Measurements from ENCODE around the gene ZMYND11. TPM values are rescaled to one million over a fixed set of nuclear protein-coding genes. Genes with fewer than 3 reads are reported as not detected.
A peak's percentile ranks its signal among the peaks of the same experiment; 100 is the strongest.

Gene ZMYND11
- 44.7 and 49.4 TPM in 2 replicates for total RNA-seq (2014; rRNA removed; shearing (Covaris generic); ENCODE audit: low replicate concordance)

- in situ Hi-C loops (cut with HindIII; ENCODE audit: low pct_unique_long_range_greater_than_20kb, low sequenced_read_pairs): no loop called here
- peak; percentile 68 for DNase-seq (ENCODE audit: low read depth)
Measured at GRCh38 chr10:135132-135600, at the start of gene ZMYND11. Gene ZMYND11 (plus strand): TSS chr10:135455. CDS start chr10:180013, 44,558 bp downstream.

GRCh38 chr10:86031-86430 lies 49.2 kb upstream of the ZMYND11 start:
- in situ Hi-C loops (cut with HindIII; ENCODE audit: low pct_unique_long_range_greater_than_20kb, low sequenced_read_pairs): no loop called here
- no peak for DNase-seq (ENCODE audit: low read depth)

- in situ Hi-C loops (cut with HindIII; ENCODE audit: low pct_unique_long_range_greater_than_20kb, low sequenced_read_pairs): no loop called here
- no peak for DNase-seq (ENCODE audit: low read depth)
Measured at GRCh38 chr10:87177-88080, 47.8 kb upstream of the ZMYND11 start.

GRCh38 chr10:88253-88652 lies 47.0 kb upstream of the ZMYND11 start:
- DNase-seq (ENCODE audit: low read depth): no peak
- in situ Hi-C loops (cut with HindIII; ENCODE audit: low pct_unique_long_range_greater_than_20kb, low sequenced_read_pairs): no loop called here

GRCh38 chr10:89248-89647 lies 46.0 kb upstream of the ZMYND11 start:
- in situ Hi-C loops (cut with HindIII; ENCODE audit: low pct_unique_long_range_greater_than_20kb, low sequenced_read_pairs): no loop called here
- DNase-seq (ENCODE audit: low read depth): no peak

GRCh38 chr10:90161-90560 lies 45.1 kb upstream of the ZMYND11 start:
- no peak for DNase-seq (ENCODE audit: low read depth)
- in situ Hi-C loops (cut with HindIII; ENCODE audit: low pct_unique_long_range_greater_than_20kb, low sequenced_read_pairs): no loop called here

GRCh38 chr10:91313-91712 lies 43.9 kb upstream of the ZMYND11 start:
- in situ Hi-C loops (cut with HindIII; ENCODE audit: low pct_unique_long_range_greater_than_20kb, low sequenced_read_pairs): no loop called here
- no peak for DNase-seq (ENCODE audit: low read depth)

GRCh38 chr10:92153-92552 lies 43.1 kb upstream of the ZMYND11 start:
- DNase-seq (ENCODE audit: low read depth): no peak
- in situ Hi-C loops (cut with HindIII; ENCODE audit: low pct_unique_long_range_greater_than_20kb, low sequenced_read_pairs): no loop called here

GRCh38 chr10:92846-93245 lies 42.4 kb upstream of the ZMYND11 start:
- no peak for DNase-seq (ENCODE audit: low read depth)
- in situ Hi-C loops (cut with HindIII; ENCODE audit: low pct_unique_long_range_greater_than_20kb, low sequenced_read_pairs): no loop called here

- in situ Hi-C loops (cut with HindIII; ENCODE audit: low pct_unique_long_range_greater_than_20kb, low sequenced_read_pairs): no loop called here
- no peak for DNase-seq (ENCODE audit: low read depth)
Measured at GRCh38 chr10:94613-95012, 40.6 kb upstream of the ZMYND11 start.

- no peak for DNase-seq (ENCODE audit: low read depth)
- in situ Hi-C loops (cut with HindIII; ENCODE audit: low pct_unique_long_range_greater_than_20kb, low sequenced_read_pairs): no loop called here
Measured at GRCh38 chr10:95356-96115, 39.7 kb upstream of the ZMYND11 start.

GRCh38 chr10:96466-96865 lies 38.8 kb upstream of the ZMYND11 start:
- DNase-seq (ENCODE audit: low read depth): no peak
- in situ Hi-C loops (cut with HindIII; ENCODE audit: low pct_unique_long_range_greater_than_20kb, low sequenced_read_pairs): no loop called here

- no peak for DNase-seq (ENCODE audit: low read depth)
- in situ Hi-C loops (cut with HindIII; ENCODE audit: low pct_unique_long_range_greater_than_20kb, low sequenced_read_pairs): no loop called here
Measured at GRCh38 chr10:104416-104815, 30.8 kb upstream of the ZMYND11 start.

GRCh38 chr10:104862-105565 lies 30.2 kb upstream of the ZMYND11 start:
- DNase-seq (ENCODE audit: low read depth): no peak
- in situ Hi-C loops (cut with HindIII; ENCODE audit: low pct_unique_long_range_greater_than_20kb, low sequenced_read_pairs): no loop called here

- in situ Hi-C loops (cut with HindIII; ENCODE audit: low pct_unique_long_range_greater_than_20kb, low sequenced_read_pairs): no loop called here
Measured at GRCh38 chr10:105806-106205, 29.4 kb upstream of the ZMYND11 start.

GRCh38 chr10:106740-107139 lies 28.5 kb upstream of the ZMYND11 start:
- in situ Hi-C loops (cut with HindIII; ENCODE audit: low pct_unique_long_range_greater_than_20kb, low sequenced_read_pairs): no loop called here
- DNase-seq (ENCODE audit: low read depth): no peak

More at GRCh38 chr10:105806-106205, 29.4 kb upstream of the ZMYND11 start:
- no peak for DNase-seq (ENCODE audit: low read depth)

- in situ Hi-C loops (cut with HindIII; ENCODE audit: low pct_unique_long_range_greater_than_20kb, low sequenced_read_pairs): no loop called here
- peak; percentile 56 for DNase-seq (ENCODE audit: low read depth)
Measured at GRCh38 chr10:112246-112645, 23.0 kb upstream of the ZMYND11 start.

- DNase-seq (ENCODE audit: low read depth): peak; percentile 59
- in situ Hi-C loops (cut with HindIII; ENCODE audit: low pct_unique_long_range_greater_than_20kb, low sequenced_read_pairs): no loop called here
Measured at GRCh38 chr10:124874-125273, 10.4 kb upstream of the ZMYND11 start.
